OCI-LY3 (cell line): ENCODE results near the gene BAIAP2L2.

Source experiments
- H2AFZ ChIP-seq: fragments of 200-600, 300-600 bp; shearing (Covaris generic); 2 replicates; pipeline ENCODE4 v1.6.0; 2014; ENCODE audit warnings: antibody characterized with exemption, low read depth, low read length
- H3K27ac ChIP-seq: fragments of 200-600, 300-600 bp; sonication (generic); 2 replicates; pipeline ENCODE4 v1.5.1; 2014; ENCODE audit warnings: mild to moderate bottlenecking, low read length, moderate library complexity, mixed read lengths
- H3K27me3 ChIP-seq: fragments of 200-600, 300-600 bp; sonication (generic); 2 replicates; pipeline ENCODE4 v1.6.1; 2014; ENCODE audit warnings: low read depth, low read length, mixed read lengths
- H3K36me3 ChIP-seq: fragments of 200-600, 300-600 bp; sonication (generic); replicated peaks from 2 replicates; pipeline ENCODE3; 2014; ENCODE audit warnings: low read depth, low read length, mixed read lengths
- H3K4me1 ChIP-seq: fragments of 300-600, 200-600 bp; sonication (generic); 2 replicates; pipeline ENCODE4 v1.6.1; 2014; ENCODE audit warnings: low read length, mixed read lengths
- H3K4me2 ChIP-seq: fragments of 200-600, 300-600 bp; sonication (generic); 2 replicates; pipeline ENCODE4 v1.6.1; 2014; ENCODE audit warnings: low read length, mixed read lengths
- H3K4me3 ChIP-seq: fragments of 300-600, 200-600 bp; sonication (generic); 2 replicates; pipeline ENCODE4 v1.5.1; 2014; ENCODE audit warnings: antibody characterized with exemption, mild to moderate bottlenecking, low read length, moderate library complexity
- H3K79me2 ChIP-seq: fragments of 300-600, 200-600 bp; shearing (Covaris generic); 2 replicates; pipeline ENCODE4 v1.6.1; 2014; ENCODE audit warnings: mild to moderate bottlenecking, low read length, mixed read lengths
- H3K9ac ChIP-seq: fragments of 300-600, 200-600 bp; shearing (Covaris generic); 2 replicates; pipeline ENCODE4 v1.6.0; 2014; ENCODE audit warnings: mild to moderate bottlenecking, low read length, moderate library complexity
- H3K9me3 ChIP-seq: fragments of 200-600, 300-600 bp; shearing (Covaris generic); 2 replicates; pipeline ENCODE4 v1.6.1; 2014; ENCODE audit warnings: low read length, mixed read lengths; ENCODE audit not compliant: insufficient read depth
- H4K20me1 ChIP-seq: fragments of 200-600, 300-600 bp; sonication (generic); 2 replicates; pipeline ENCODE4 v1.6.1; 2016; ENCODE audit warnings: low read length, mixed read lengths; ENCODE audit not compliant: insufficient read depth
- CTCF ChIP-seq: fragments of 200-600, 300-600 bp; sonication (generic); IDR thresholded peaks from 2 replicates; pipeline ENCODE4 v1.5.1; 2014; ENCODE audit warnings: antibody characterized with exemption, low read length, low read depth
- EZH2phosphoT487 ChIP-seq: fragments of 200-600 bp; shearing (Covaris generic); IDR thresholded peaks from 2 replicates; pipeline ENCODE4 v1.6.1; 2018; ENCODE audit warnings: antibody characterized with exemption, mixed run types, low read depth

Gene BAIAP2L2

DNA sequence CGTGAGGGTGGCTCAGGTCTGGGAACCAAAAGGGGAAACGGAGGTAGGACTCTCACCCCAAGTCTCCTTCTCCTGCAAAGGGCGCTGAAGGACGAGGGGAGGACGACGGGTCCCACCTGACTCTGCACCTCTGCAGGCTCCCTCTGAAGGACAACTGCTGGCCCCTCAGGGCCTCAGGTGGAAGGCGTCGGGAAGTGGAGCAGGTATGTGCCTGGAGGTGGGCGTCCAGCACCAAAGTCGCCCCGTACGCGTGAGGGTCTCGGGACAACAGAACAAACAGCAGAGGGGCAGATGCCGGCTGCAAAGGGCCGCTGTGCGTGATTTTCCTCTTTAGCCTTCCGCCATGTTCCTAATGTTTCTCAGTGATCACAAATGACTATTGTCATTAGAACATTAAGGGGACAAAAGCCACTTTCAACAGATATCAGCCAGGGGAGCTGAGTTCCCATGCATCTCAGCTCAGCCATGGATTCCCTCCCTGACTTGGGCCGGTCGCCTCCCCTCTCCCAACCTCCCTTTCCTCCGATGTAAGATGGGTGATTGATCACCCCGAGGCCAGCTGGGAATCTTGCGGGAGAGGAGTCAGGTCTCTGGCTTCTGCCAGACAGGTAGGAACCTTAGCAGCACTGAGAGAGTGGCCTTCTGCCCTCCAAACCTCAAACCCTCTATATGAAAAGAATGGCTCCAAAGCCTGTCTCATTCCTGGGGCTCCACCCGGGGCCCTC, 27.3 kb downstream of the BAIAP2L2 start:
- Histone ChIP-seq H3K4me1 (no peaks in the 10 kb centered on the region), H3K4me2 (no peak overlapping the region), H3K36me3 (no peaks in the 10 kb centered on the region), H3K27ac (no peak overlapping the region), H2AFZ (no peak overlapping the region), H3K79me2 (no peaks in the 10 kb centered on the region), H3K9me3 (no peaks in the 10 kb centered on the region), H3K27me3 (no peaks in the 10 kb centered on the region), H3K4me3 (no peak overlapping the region), H4K20me1 (no peaks in the 10 kb centered on the region), H3K9ac (no peak overlapping the region)
- no peak for TF ChIP-seq CTCF
- TF ChIP-seq EZH2phosphoT487 = no peak

- Histone ChIP-seq H2AFZ (no peak overlapping the region), H3K4me2 (no peak overlapping the region), H3K27me3 (no peaks in the 10 kb centered on the region), H3K27ac (no peak overlapping the region), H4K20me1 (no peaks in the 10 kb centered on the region), H3K4me3 (no peak overlapping the region), H3K79me2 (no peaks in the 10 kb centered on the region), H3K9ac (no peak overlapping the region), H3K4me1 (no peaks in the 10 kb centered on the region), H3K9me3 (no peaks in the 10 kb centered on the region), H3K36me3 (no peaks in the 10 kb centered on the region)
- TF ChIP-seq EZH2phosphoT487 (no peak), CTCF (no peak)
Measured at GRCh38 chr22:38081941-38082828, 28.3 kb downstream of the BAIAP2L2 start.

DNA sequence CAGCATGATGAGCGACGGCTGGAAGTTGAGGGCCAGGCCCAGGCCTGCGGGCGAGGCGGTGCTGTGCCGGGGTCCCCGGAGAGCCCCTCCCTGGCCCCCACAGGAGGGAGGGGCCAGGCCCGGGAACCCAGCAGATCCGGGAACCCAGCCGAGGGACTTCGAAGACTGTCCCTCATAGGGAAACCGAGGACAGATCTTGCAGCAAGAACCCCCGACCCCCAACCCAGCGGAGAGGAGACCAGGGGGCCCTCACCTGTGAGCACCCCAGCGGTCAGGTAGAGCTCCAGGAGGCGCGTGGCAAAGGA, 28.9 kb downstream of the BAIAP2L2 start:
- Histone ChIP-seq H3K27ac (no peak overlapping the region), H2AFZ (no peak overlapping the region), H3K27me3 (no peaks in the 10 kb centered on the region), H3K4me1 (no peaks in the 10 kb centered on the region), H3K4me3 (no peak overlapping the region), H3K9ac (no peak overlapping the region), H4K20me1 (no peaks in the 10 kb centered on the region), H3K36me3 (no peaks in the 10 kb centered on the region), H3K4me2 (no peak overlapping the region), H3K9me3 (no peaks in the 10 kb centered on the region), H3K79me2 (no peaks in the 10 kb centered on the region)
- no peak for TF ChIP-seq CTCF
- TF ChIP-seq EZH2phosphoT487 = no peak

- H3K4me2 ChIP-seq = no peak overlapping the region
- no peaks in the 10 kb centered on the region for H3K27me3 ChIP-seq
- H4K20me1 ChIP-seq = no peaks in the 10 kb centered on the region
- H3K9ac ChIP-seq = no peak overlapping the region
- H2AFZ ChIP-seq = no peak overlapping the region
- no peaks in the 10 kb centered on the region for H3K36me3 ChIP-seq
- no peaks in the 10 kb centered on the region for H3K4me1 ChIP-seq
- no peak for TF ChIP-seq EZH2phosphoT487
- TF ChIP-seq CTCF = no peak
- H3K79me2 ChIP-seq = no peaks in the 10 kb centered on the region
- no peak overlapping the region for H3K27ac ChIP-seq
- no peaks in the 10 kb centered on the region for H3K9me3 ChIP-seq
- no peak overlapping the region for H3K4me3 ChIP-seq
Measured at GRCh38 chr22:38080850-38081635, 29.4 kb downstream of the BAIAP2L2 start.
